ENCODE measurements around the gene LHFPL2.
"Not testable (repeated sequence)": the region's sequence is repeated elsewhere in the genome, so short reads cannot be mapped to it uniquely, and the experiment has no call there.

The LHFPL2 gene

DNA sequence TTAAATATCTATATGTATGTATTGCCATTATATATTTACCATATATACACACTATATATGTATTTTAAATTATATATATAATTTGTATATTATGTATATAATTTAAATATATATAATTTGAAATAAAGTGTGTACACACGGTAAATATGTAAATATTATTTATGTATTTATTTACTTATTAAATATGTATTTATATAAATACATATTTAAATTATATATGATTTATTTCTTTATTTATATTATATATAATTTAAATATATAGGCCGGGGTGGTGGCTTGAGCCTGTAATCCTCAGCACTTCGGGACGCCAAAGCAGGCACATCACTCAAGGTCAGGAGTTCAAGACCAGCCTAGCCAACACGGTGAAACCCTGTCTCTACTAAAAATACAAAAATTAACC is 31.3 kb upstream of the LHFPL2 start:
- DNase-seq, result no peak
- no peak overlapping the region for H3K27ac ChIP-seq (ENCODE audit: insufficient read depth, low read length, poor library complexity, severe bottlenecking)

DNA sequence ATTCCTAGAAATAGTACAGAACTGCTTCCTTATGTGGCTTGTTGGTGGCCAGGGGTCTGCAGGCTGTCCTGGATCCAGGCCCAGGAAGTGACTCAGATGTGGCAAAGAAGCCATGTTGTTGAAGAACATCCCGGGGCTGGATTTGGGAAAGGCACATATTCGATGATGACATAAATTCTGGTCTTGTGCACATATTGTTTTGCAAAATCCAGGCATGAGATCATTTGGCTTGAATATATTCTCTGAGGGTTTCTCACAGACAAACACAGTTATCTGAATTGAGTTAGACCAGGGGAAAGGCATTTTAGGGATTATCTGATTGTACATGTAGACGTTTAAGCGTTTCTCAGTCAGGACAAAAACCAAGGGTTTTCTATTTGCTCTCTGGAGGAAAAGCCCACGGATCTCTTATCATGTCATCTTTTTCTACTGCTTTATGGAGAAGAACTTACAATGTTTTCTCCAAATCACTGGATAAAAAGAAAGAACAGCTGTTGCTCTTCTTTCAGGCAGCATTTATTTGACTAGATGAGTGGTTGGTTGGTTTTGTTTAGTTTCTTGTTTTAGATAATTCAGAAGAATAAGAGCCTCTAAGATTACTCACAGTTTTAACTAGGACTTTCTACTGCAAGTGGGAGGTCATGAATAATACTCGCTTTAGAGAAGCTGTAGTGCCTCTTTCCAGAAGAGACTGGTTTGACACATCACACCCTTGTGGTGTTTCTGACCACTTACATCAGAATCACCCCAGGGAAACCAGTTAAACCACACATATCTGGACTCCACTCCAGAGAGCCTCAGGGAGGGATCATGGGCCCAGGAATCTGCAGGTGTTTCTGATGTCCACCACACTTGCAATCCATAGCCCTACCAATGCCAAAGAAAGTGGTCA is 29.5 kb upstream of the LHFPL2 start:
- Histone ChIP-seq H3K27ac (ENCODE audit: insufficient read depth, low read length, poor library complexity, severe bottlenecking) (no peak overlapping the region), H3K4me1 (ENCODE audit: control insufficient read depth, insufficient read depth, low read length, poor library complexity, severe bottlenecking) (no peaks in the 10 kb centered on the region), H3K9me3 (ENCODE audit: control insufficient read depth, low read length) (no peaks in the 10 kb centered on the region), H3K27me3 (replicated peaks; ENCODE audit: control insufficient read depth, insufficient read depth, low read length, poor library complexity, severe bottlenecking) (no peaks in the 10 kb centered on the region), H3K4me3 (ENCODE audit: insufficient read depth, low read depth, low read length, poor library complexity, severe bottlenecking) (no peak overlapping the region), H3K36me3 (ENCODE audit: control insufficient read depth, insufficient read depth, low read length) (no peaks in the 10 kb centered on the region)
- DNase-seq, result no peak

More for the DNA sequence above, 31.3 kb upstream of the LHFPL2 start:
- Histone ChIP-seq H3K27me3 (replicated peaks; ENCODE audit: control insufficient read depth, insufficient read depth, low read length, poor library complexity, severe bottlenecking) (no peaks in the 10 kb centered on the region), H3K4me3 (ENCODE audit: insufficient read depth, low read depth, low read length, poor library complexity, severe bottlenecking) (no peak overlapping the region), H3K9me3 (ENCODE audit: control insufficient read depth, low read length) (no peaks in the 10 kb centered on the region), H3K36me3 (ENCODE audit: control insufficient read depth, insufficient read depth, low read length) (no peaks in the 10 kb centered on the region), H3K4me1 (ENCODE audit: control insufficient read depth, insufficient read depth, low read length, poor library complexity, severe bottlenecking) (no peaks in the 10 kb centered on the region)

- DNase-seq, result no peak
- Histone ChIP-seq H3K27me3 (replicated peaks; ENCODE audit: control insufficient read depth, insufficient read depth, low read length, poor library complexity, severe bottlenecking) (no peaks in the 10 kb centered on the region), H3K4me1 (ENCODE audit: control insufficient read depth, insufficient read depth, low read length, poor library complexity, severe bottlenecking) (no peaks in the 10 kb centered on the region), H3K9me3 (ENCODE audit: control insufficient read depth, low read length) (no peaks in the 10 kb centered on the region), H3K27ac (ENCODE audit: insufficient read depth, low read length, poor library complexity, severe bottlenecking) (no peak overlapping the region), H3K4me3 (ENCODE audit: insufficient read depth, low read depth, low read length, poor library complexity, severe bottlenecking) (no peak overlapping the region), H3K36me3 (ENCODE audit: control insufficient read depth, insufficient read depth, low read length) (no peaks in the 10 kb centered on the region)
Observed at GRCh38 chr5:78675956-78676730, 27.6 kb upstream of the LHFPL2 start.

DNA sequence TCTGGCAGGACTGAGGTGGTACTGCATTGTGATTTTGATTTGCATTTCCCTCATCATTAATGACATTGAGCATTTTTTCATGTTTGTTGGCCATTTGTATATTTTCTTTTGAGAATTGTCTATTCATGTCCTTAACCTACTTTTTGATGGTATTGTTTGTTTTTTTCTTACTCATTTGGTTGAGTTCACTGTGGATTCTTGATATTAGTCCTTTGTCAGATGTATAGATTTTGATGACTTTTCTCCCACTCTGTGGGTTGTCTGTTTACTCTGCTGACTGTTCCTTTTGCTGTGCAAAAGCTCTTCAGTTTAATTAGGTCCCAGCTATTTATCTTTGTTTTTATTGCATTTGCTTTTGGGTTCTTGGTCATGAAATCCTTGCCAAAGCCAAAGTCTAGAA is 25.3 kb upstream of the LHFPL2 start:
- H3K4me3 ChIP-seq (ENCODE audit: insufficient read depth, low read depth, low read length, poor library complexity, severe bottlenecking); H3K27ac ChIP-seq (ENCODE audit: insufficient read depth, low read length, poor library complexity, severe bottlenecking); H3K4me1 ChIP-seq (ENCODE audit: control insufficient read depth, insufficient read depth, low read length, poor library complexity, severe bottlenecking); H3K9me3 ChIP-seq (ENCODE audit: control insufficient read depth, low read length); DNase-seq; H3K27me3 ChIP-seq (replicated peaks; ENCODE audit: control insufficient read depth, insufficient read depth, low read length, poor library complexity, severe bottlenecking); H3K36me3 ChIP-seq (ENCODE audit: control insufficient read depth, insufficient read depth, low read length): not testable (repeated sequence)

DNA sequence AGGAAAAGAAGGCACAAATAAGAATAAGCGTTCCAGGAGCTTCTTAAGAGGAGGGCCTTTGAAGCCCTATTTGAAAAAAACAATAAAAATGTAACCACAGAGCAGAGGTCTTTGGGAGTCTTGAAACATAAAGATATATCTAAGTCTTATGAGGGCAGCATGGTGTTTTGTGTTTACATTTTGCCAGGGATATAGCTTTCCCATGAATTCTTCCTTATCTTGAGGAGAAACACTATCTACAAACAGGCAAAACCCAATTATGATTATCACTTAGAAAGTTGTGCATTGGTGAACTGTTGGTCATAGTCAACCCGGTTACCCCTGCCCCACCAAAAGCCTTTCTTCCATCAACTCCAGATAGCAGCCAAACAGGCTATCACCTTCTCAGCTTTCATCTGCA is 23.6 kb upstream of the LHFPL2 start:
- no peak for DNase-seq
- Histone ChIP-seq H3K27ac (ENCODE audit: insufficient read depth, low read length, poor library complexity, severe bottlenecking) (no peak overlapping the region), H3K9me3 (ENCODE audit: control insufficient read depth, low read length) (no peaks in the 10 kb centered on the region)

GRCh38 chr5:78671609-78672008 is 23.0 kb upstream of the LHFPL2 start:
- Histone ChIP-seq H3K27ac (ENCODE audit: insufficient read depth, low read length, poor library complexity, severe bottlenecking) (no peak overlapping the region), H3K27me3 (replicated peaks; ENCODE audit: control insufficient read depth, insufficient read depth, low read length, poor library complexity, severe bottlenecking) (no peaks in the 10 kb centered on the region), H3K9me3 (ENCODE audit: control insufficient read depth, low read length) (no peaks in the 10 kb centered on the region), H3K4me1 (ENCODE audit: control insufficient read depth, insufficient read depth, low read length, poor library complexity, severe bottlenecking) (no peaks in the 10 kb centered on the region), H3K4me3 (ENCODE audit: insufficient read depth, low read depth, low read length, poor library complexity, severe bottlenecking) (no peak overlapping the region), H3K36me3 (ENCODE audit: control insufficient read depth, insufficient read depth, low read length) (no peaks in the 10 kb centered on the region)
- no peak for DNase-seq

More for the DNA sequence above, 23.6 kb upstream of the LHFPL2 start:
- H3K36me3 ChIP-seq (ENCODE audit: control insufficient read depth, insufficient read depth, low read length), result no peaks in the 10 kb centered on the region
- no peaks in the 10 kb centered on the region for H3K27me3 ChIP-seq (replicated peaks; ENCODE audit: control insufficient read depth, insufficient read depth, low read length, poor library complexity, severe bottlenecking)
- H3K4me3 ChIP-seq (ENCODE audit: insufficient read depth, low read depth, low read length, poor library complexity, severe bottlenecking), result no peak overlapping the region
- no peaks in the 10 kb centered on the region for H3K4me1 ChIP-seq (ENCODE audit: control insufficient read depth, insufficient read depth, low read length, poor library complexity, severe bottlenecking)

- Histone ChIP-seq H3K9me3 (ENCODE audit: control insufficient read depth, low read length) (no peaks in the 10 kb centered on the region), H3K4me3 (ENCODE audit: insufficient read depth, low read depth, low read length, poor library complexity, severe bottlenecking) (no peak overlapping the region), H3K27me3 (replicated peaks; ENCODE audit: control insufficient read depth, insufficient read depth, low read length, poor library complexity, severe bottlenecking) (no peaks in the 10 kb centered on the region), H3K4me1 (ENCODE audit: control insufficient read depth, insufficient read depth, low read length, poor library complexity, severe bottlenecking) (no peaks in the 10 kb centered on the region), H3K36me3 (ENCODE audit: control insufficient read depth, insufficient read depth, low read length) (no peaks in the 10 kb centered on the region), H3K27ac (ENCODE audit: insufficient read depth, low read length, poor library complexity, severe bottlenecking) (no peak overlapping the region)
- no peak for DNase-seq
Observed at GRCh38 chr5:78670701-78671269, 22.2 kb upstream of the LHFPL2 start.

DNA sequence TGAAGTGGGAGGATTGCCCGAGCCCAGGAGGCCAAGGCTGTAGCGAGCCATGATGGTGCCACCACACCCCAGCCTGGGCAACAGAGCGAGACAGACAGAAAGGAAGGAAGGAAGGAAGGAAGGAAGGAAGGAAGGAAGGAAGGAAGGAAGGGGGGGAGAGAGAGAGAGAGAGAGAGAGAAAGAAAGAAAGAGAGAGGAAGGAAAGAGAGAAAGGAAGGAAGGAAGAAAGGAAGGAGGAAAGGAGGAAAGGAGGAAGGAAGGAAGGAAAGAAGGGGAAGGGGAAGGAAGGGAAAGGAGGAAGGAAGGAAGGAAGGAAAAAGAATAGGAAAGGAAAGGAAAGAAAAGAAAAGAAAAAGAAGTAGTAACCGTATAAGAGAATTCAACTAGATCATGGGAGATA is 20.8 kb upstream of the LHFPL2 start:
- Histone ChIP-seq H3K27ac (ENCODE audit: insufficient read depth, low read length, poor library complexity, severe bottlenecking) (no peak overlapping the region), H3K9me3 (ENCODE audit: control insufficient read depth, low read length) (no peaks in the 10 kb centered on the region), H3K4me3 (ENCODE audit: insufficient read depth, low read depth, low read length, poor library complexity, severe bottlenecking) (no peak overlapping the region), H3K27me3 (replicated peaks; ENCODE audit: control insufficient read depth, insufficient read depth, low read length, poor library complexity, severe bottlenecking) (no peaks in the 10 kb centered on the region), H3K36me3 (ENCODE audit: control insufficient read depth, insufficient read depth, low read length) (no peaks in the 10 kb centered on the region), H3K4me1 (ENCODE audit: control insufficient read depth, insufficient read depth, low read length, poor library complexity, severe bottlenecking) (no peaks in the 10 kb centered on the region)
- DNase-seq, result no peak

- Histone ChIP-seq H3K27ac (ENCODE audit: insufficient read depth, low read length, poor library complexity, severe bottlenecking) (no peak overlapping the region), H3K9me3 (ENCODE audit: control insufficient read depth, low read length) (no peaks in the 10 kb centered on the region), H3K36me3 (ENCODE audit: control insufficient read depth, insufficient read depth, low read length) (no peaks in the 10 kb centered on the region), H3K27me3 (replicated peaks; ENCODE audit: control insufficient read depth, insufficient read depth, low read length, poor library complexity, severe bottlenecking) (no peaks in the 10 kb centered on the region), H3K4me3 (ENCODE audit: insufficient read depth, low read depth, low read length, poor library complexity, severe bottlenecking) (no peak overlapping the region), H3K4me1 (ENCODE audit: control insufficient read depth, insufficient read depth, low read length, poor library complexity, severe bottlenecking) (no peaks in the 10 kb centered on the region)
- DNase-seq, result no peak
Observed at GRCh38 chr5:78667461-78668103, 19.0 kb upstream of the LHFPL2 start.
